Activated CD8-positive, alpha-beta memory T cell treated with anti-CD3 and anti-CD28 coated beads for 36 hours (primary cell): ENCODE measurements around the gene CYP24A1. TPM values are rescaled to one million over a fixed set of nuclear protein-coding genes. Genes with fewer than 3 reads are reported as not detected.

ENCODE experiments used
- CTCF ChIA-PET: fragments of 350-600 bp; sonication (Branson Sonifier 250); formaldehyde crosslinking; loops from one replicate; lab custom pipeline; 2021; ENCODE audit warnings: antibody characterized with exemption; lab: Charles Lee
- POLR2A ChIA-PET: fragments of 350-600 bp; sonication (Branson Sonifier 250); formaldehyde crosslinking; loops from one replicate; lab custom pipeline; 2021; ENCODE audit warnings: antibody characterized with exemption; lab: Charles Lee
- total RNA-seq, 2 experiments: library from RNA; stranded (reverse); gene quantifications; one replicate each; pipeline ENCODE4 v1.2.3, GENCODE V29; 2021

CYP24A1 gene
- total RNA-seq, 2 experiments from 2014 or later, result 0.13 to 0.34 TPM

DNA sequence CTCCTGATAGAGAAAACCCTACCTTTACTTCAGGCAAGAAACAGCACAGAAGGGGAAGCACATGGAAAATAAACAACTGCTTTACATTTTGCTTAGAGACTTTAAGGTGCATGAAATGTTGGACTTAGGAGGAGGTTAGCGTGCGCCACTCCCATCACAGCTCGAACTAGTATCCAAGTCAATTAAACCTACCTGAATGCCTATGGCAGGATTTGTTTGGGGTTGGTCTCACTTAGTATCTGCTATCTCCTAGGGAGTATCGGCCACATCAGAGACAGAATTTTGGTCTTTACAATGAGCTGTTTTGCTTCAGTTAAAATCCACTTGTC lies 12.0 kb downstream of the CYP24A1 start:
- POLR2A ChIA-PET, result no interaction called here
- CTCF ChIA-PET, result no interaction called here

- CTCF ChIA-PET, result no interaction called here
- POLR2A ChIA-PET, result no interaction called here
Observed at GRCh38 chr20:54161008-54161820, 12.6 kb downstream of the CYP24A1 start.

DNA sequence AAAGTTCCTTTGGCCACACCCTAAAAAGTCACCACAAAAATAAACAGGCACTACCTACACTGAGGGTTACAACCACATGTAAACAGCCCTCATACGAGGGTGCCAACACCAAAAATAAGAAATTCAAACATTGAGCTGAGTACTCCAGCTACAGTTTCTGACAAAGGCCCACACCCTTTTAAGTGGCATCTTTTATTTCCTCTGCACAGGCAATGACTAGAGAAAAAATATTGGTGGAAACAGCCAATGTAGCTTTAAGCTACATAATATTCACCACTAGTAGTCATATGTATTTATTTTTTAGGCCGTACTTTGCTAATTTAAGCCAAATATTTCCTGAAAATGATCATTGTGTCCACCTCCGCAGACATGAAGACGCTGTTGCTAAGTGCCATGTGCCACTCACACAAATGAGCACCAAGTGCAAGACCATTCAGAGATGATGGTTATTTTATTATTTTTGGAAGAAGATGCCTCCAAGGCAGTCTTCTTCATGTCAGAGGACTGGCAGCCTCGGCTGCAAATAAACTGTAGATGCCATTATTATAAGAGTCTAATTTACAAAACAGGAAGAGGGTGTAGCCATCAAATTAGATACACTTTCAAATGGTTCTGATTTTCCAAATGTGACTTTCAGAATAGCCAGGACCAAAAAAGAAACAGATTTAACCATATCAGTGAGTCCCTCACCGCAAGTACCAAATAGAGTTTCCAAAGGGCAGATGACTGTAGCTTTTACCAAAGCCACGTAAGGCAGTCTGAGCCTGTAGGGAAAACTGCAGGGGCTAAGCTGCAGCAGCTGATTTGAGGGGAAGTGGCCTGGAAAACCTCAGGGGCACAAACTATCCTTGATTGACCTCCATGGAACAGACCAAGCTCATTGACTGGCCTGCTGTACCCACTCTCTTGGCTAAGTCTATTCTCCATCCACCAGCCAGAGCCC lies 13.4 kb downstream of the CYP24A1 start:
- CTCF ChIA-PET, result no interaction called here
- POLR2A ChIA-PET, result no interaction called here

DNA sequence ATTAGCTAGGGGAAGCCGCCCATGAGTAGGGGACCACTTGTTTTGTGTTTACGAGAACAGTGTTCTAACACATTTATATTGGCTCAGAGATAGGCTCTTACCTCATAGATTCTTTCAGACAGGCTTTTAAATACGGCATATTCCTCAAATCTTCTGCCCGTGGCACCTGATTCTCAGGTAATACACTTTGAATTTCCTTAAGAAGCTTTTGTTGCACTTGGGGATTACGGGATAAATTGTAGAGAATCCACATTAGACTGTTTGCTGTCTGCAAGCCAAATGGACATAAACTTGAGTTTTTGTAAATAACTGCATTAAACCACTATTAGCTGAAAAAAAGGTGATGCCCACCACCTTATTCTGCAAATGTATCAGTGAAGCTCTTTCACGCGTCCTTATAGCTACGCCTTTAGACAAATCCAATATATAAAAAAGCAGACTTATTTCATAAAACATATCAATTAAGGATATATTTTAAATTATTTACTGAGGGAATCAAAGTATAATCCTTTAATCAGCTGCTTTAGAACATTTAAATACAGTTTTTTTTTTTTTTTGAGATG lies 14.8 kb downstream of the CYP24A1 start:
- ChIA-PET CTCF (no interaction called here), POLR2A (no interaction called here)

GRCh38 chr20:54158226-54158625 lies 15.6 kb downstream of the CYP24A1 start:
- POLR2A ChIA-PET, result no interaction called here

DNA sequence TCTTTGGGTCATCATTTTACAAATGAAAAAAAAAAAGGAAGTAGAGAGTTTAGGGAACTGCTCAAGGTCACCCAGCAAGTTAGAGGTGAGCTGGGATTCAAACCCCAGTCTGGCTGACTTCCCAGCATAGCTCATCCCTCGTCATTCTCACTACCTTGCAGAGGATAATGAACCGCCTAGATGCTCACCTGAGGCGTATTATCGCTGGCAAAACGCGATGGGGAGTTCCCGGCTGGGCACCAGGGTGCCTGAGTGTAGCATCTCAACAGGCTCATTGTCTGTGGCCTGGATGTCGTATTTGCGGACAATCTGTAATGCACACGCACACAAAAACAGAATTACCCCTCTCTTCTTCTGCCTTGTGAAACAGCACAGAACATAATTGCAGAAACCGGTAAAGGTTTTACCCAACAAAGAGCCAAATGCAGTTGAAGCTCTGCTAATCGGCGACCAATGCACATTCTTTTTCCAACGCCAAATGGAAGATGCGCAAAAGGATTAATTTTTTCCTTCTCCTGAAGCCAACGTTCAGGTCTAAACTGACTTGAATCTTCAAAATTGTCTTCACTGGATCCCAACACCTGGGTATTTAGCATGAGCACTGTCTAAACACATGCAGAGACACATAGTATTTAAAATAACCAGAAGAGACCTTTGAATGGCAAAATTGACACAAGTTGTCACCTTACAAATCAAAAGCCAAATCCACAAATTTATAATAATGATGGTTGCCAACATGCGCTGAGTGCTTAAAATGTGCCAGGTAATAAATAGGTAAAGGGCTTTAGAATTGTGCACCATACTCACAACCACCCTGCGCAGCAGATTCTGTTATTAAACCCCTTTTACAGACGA lies 16.6 kb downstream of the CYP24A1 start:
- ChIA-PET POLR2A (no interaction called here), CTCF (no interaction called here)

More at GRCh38 chr20:54158226-54158625, 15.6 kb downstream of the CYP24A1 start:
- CTCF ChIA-PET, result no interaction called here

DNA sequence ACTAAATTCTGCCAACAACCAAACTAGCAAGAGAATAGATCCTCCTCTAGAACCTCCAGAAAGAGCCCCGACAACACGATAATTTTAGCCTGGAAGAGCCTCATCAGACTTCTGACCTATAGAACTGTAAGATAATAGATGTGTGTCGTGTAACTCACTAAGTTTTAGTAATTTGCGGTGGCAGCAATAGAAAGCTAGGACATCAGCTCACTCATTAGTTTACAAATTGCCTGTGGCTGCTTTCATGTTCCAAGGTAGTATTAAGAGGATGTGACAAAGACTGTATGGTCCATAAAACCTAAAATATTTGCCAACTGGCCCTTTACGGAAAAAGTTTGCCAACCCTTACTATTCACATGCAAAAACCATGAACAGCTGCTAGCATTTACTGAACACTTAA lies 17.3 kb downstream of the CYP24A1 start:
- POLR2A ChIA-PET, result no interaction called here
- CTCF ChIA-PET, result no interaction called here

DNA sequence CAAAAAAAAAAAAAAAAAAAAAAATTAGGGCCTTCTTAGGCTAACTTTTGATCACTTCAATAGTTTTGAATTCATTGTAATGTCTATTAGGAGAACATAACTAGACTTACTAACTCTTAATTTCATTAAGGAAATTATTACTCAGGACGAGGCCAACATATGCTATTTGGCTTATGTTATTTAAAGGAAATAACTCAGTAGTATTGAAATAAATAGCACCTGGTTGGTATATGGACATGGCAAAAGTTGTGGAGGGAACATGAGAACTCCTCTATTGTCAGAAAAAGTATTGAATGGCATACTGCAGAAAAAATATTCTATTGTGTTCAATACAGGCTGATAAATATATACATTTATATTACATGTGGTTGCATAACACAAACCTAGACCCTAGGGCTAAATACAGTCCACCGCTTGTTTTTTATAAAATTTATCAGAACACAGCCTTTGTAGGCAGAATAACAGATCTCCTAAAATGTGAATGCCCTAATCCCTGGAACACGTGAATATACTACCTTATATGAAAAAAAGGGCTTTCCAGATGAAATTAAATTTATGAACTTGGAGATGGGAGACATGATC lies 18.0 kb downstream of the CYP24A1 start:
- CTCF ChIA-PET, result no interaction called here
- POLR2A ChIA-PET, result no interaction called here

GRCh38 chr20:54154439-54154838 lies 19.3 kb downstream of the CYP24A1 start:
- ChIA-PET POLR2A (no interaction called here), CTCF (interaction anchor here (0.7 kb wide), 1 partner anchor 213 kb away, joined by 5 read pairs; no protein-coding TSS in a partner anchor)

- CTCF ChIA-PET, result no interaction called here
- POLR2A ChIA-PET, result no interaction called here
Observed at GRCh38 chr20:54153847-54154246, 19.9 kb downstream of the CYP24A1 start.

DNA sequence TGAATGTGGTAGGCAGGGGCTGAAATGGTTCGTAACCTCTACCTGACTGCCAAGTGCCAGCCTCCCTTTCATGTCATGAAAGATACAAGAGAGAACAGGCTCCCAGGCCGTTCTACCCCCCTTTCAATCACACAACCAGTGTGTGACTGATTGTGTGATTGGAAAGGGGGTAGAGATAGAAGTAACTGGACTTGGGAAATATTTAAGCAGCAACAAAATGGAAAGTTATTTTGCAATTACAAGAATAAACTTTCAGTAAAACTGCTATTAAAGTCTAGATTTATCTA lies 20.8 kb downstream of the CYP24A1 start:
- ChIA-PET POLR2A (no interaction called here), CTCF (no interaction called here)

DNA sequence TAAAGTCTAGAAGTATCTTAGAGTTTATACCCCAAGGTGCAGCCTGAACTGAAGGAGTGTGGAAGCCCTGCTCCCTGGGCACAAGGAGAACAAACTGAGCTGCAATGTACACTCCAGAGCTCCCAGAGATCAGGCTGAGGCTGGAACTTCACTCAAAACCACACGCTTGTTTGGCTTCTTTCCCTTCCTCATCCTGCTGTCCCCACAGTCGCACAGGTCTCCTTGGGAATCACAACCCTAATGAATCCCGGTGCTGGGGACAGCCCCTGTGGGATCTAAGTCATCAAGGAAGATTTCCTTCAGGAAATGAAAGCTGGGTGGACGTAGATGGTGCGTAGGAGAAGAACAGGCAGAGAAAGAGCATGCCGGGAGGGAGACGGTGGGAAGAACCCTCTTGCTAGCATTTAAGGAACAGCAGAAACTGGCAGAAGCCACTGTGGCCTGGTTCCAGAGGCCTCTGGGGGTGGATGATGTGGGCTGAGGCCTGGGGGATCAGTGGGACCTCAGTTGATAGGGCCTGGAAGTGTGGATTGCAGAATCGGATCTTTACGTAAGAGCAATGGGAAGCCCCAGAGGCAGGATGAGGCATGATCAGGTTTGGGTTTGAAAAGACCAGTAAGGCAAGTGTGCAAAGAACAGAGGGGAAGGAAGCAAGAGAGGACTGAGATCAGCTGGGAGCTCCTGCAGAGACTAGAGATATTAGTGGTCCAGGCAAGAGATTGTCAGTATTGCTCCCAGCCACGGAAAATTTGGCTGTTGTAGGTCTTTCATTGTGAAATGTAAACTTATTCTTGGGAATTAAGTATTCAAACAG lies 21.4 kb downstream of the CYP24A1 start:
- CTCF ChIA-PET, result no interaction called here
- POLR2A ChIA-PET, result no interaction called here

DNA sequence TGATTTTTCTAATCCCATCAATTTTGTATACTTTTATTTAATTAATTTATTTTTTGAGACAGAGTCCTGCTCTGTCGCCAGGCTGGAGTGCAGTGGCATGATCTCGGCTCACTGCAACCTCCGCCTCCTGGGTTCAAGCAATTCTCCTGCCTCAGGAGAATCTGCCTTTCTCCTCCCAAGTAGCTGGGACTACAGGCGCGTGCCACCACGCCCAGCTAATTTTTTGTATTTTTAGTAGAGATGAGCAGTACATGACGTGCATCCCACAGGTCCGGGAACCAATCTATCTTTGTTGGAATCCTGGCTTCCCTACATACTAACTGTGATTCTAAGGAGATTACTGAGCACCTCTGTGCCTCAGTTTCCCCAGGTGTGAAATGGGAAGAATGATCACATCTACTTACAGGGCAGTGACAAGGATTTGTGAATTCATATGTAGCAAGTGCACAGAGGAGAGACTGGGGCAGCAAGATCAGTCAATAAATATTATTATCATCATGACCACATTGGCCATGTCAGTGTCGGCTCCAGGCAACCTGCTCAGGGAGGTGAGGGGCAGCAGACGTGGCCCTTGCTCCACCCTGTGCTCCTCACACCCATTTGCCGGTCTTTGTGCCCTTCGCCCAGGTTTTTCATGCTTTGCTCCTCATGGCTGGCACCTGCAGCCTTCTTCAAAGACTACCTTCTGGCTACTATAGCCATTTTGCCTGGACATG lies 22.1 kb downstream of the CYP24A1 start:
- ChIA-PET CTCF (no interaction called here), POLR2A (no interaction called here)

GRCh38 chr20:54151075-54151439 lies 22.7 kb downstream of the CYP24A1 start:
- POLR2A ChIA-PET, result no interaction called here
- CTCF ChIA-PET, result no interaction called here

GRCh38 chr20:54149765-54150264 lies 24.0 kb downstream of the CYP24A1 start:
- CTCF ChIA-PET, result no interaction called here
- POLR2A ChIA-PET, result no interaction called here

- POLR2A ChIA-PET, result no interaction called here
- CTCF ChIA-PET, result no interaction called here
Observed at GRCh38 chr20:54148947-54149764, 24.6 kb downstream of the CYP24A1 start.

DNA sequence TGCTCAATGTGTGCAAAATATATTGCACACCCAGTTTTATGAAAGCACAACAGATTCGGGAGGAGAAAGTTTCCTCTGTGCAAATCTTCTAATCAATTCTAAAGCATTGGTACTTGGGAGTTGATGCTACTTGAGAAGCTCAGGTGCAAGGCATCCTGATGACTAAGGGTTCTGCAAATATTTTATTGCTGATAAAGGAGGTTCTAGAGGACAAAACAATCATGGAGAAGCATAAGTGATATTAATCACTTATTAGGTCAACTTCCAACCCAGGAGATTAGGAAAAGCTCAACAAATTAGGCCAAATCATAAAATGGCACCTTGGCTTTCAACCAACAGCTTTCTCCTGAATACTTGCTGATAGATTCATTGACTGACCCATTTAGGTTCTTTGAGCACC lies 27.1 kb downstream of the CYP24A1 start:
- ChIA-PET POLR2A (no interaction called here), CTCF (interaction anchor here (0.6 kb wide), 1 partner anchor 379 kb away, joined by 3 read pairs; no protein-coding TSS in a partner anchor)
